Glutamatergic neuron (in vitro differentiated cells): ENCODE measurements around the gene NTRK2. TPM values are rescaled to one million over a fixed set of nuclear protein-coding genes. Genes with fewer than 3 reads are reported as not detected.

Experiments used
- DNase-seq: peaks from one replicate; pipeline ENCODE4 v3.0.0; 2022
- H3K27ac Mint-ChIP-seq: one replicate; pipeline ENCODE4 v1.8.0; 2020; ENCODE audit warnings: mild to moderate bottlenecking, mixed read lengths, inconsistent platforms; ENCODE audit not compliant: unreplicated experiment
- H3K27me3 Mint-ChIP-seq: one replicate; pipeline ENCODE4 v1.8.0; 2020; ENCODE audit warnings: mild to moderate bottlenecking, moderate library complexity, mixed read lengths, inconsistent platforms; ENCODE audit not compliant: unreplicated experiment
- H3K36me3 Mint-ChIP-seq: one replicate; pipeline ENCODE4 v1.8.0; 2020; ENCODE audit warnings: mild to moderate bottlenecking, mixed read lengths, inconsistent platforms; ENCODE audit not compliant: unreplicated experiment
- H3K4me1 Mint-ChIP-seq: one replicate; pipeline ENCODE4 v1.8.0; 2020; ENCODE audit warnings: mild to moderate bottlenecking, low read depth, mixed read lengths, inconsistent platforms; ENCODE audit not compliant: unreplicated experiment
- H3K4me3 Mint-ChIP-seq: one replicate; pipeline ENCODE4 v1.8.0; 2020; ENCODE audit warnings: mild to moderate bottlenecking, mixed read lengths, inconsistent platforms; ENCODE audit not compliant: unreplicated experiment
- H3K9me3 Mint-ChIP-seq: one replicate; pipeline ENCODE4 v1.8.0; 2020; ENCODE audit warnings: mild to moderate bottlenecking, moderate library complexity, mixed read lengths, inconsistent platforms; ENCODE audit not compliant: unreplicated experiment
- CTCF ChIP-seq: fragments of 200-600 bp; sonication (generic); IDR thresholded peaks from one replicate; pipeline ENCODE4 v1.5.0; 2021; ENCODE audit not compliant: partially characterized antibody, unreplicated experiment
- total RNA-seq: library from RNA; stranded (reverse); fragmentation: NEBNext Ultra II Directional; extraction: Animal tissue kit (Norgen Biotek cat#: 25700); gene quantifications from one replicate; pipeline ENCODE4 v1.2.1, GENCODE V29; 2021; ENCODE audit not compliant: unreplicated experiment

The NTRK2 gene
- total RNA-seq, 1 donor from 2014 or later, result 2.1 TPM

DNA sequence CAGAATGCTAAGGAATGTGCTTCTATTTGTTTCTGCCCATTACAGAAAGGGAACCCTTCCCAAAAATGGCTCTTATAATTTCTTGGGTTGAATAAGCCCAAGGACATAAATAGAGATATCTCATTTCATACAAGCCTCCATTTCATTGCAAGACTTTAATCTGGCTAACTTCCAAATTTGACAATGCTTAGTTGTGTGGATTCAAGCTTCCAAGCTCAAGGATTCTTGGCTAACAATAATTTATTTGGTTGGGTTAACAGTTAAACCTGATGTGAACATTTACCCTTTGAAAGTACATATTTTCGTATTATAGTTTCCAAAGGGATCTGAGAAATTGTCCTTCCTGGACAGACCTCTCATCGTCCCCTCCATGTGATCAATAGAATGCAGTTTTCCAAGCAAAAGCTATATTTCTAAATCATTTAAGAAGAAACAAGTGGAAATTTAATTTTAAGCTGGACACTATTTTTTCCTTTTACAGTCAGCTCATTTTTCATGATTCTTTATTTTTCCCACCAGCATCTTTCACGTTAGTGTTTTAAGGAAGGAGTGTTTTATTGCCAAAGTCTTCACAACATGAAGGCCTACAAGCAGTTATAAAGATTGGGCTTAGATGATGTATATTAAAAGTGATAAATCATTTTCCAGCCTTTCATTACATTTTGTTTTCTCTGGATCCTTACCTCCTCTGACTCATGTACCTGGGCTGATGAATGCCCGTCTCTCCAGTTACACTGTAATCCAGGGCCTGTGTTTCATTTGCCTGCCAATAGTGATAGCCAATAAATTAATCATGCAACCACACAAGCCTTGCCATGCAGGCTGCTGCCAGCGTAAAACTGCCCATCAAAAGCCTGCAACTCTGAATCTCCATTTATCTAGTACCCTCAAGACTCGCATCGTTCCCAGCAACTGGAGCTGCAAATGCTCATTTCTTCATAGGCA lies 176.7 kb downstream of the NTRK2 start:
- no peak overlapping the region for H3K4me3 Mint-ChIP-seq
- peaks cover 1% of the 10 kb centered on the region for H3K9me3 Mint-ChIP-seq
- no peak for DNase-seq
- no peaks in the 10 kb centered on the region for H3K36me3 Mint-ChIP-seq
- TF ChIP-seq CTCF, result no peak
- H3K4me1 Mint-ChIP-seq, result peaks cover 8% of the 10 kb centered on the region
- no peaks in the 10 kb centered on the region for H3K27me3 Mint-ChIP-seq
- H3K27ac Mint-ChIP-seq, result no peak overlapping the region

DNA sequence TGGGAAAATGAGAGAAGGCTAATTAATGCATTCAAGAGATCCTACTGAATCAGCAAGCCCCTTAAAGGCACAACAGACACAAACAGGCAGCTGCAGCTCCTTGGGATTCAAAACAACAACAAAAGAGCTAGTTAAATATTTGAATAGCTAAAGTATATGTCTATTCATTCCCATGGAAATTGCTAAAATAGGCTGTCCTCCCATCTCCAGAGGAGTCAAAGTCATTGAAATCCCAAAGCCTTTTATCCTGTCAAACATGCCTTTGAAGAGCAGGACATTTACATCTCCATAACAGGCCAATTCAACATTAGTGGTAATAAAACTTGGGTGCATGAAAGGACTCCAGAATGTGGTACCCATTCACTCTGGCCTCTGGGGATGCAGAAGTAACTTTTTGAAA lies 177.4 kb downstream of the NTRK2 start:
- no peak overlapping the region for H3K4me3 Mint-ChIP-seq

GRCh38 chr9:84849049-84849448 lies 179.5 kb downstream of the NTRK2 start:
- no peak for DNase-seq
- Mint-ChIP-seq H3K9me3 (no peaks in the 10 kb centered on the region), H3K4me3 (no peak overlapping the region), H3K4me1 (peaks cover 7% of the 10 kb centered on the region), H3K27me3 (peaks cover 3% of the 10 kb centered on the region), H3K27ac (no peak overlapping the region), H3K36me3 (no peaks in the 10 kb centered on the region)
- TF ChIP-seq CTCF, result no peak

More for the DNA sequence above, 177.4 kb downstream of the NTRK2 start:
- Mint-ChIP-seq H3K36me3 (no peaks in the 10 kb centered on the region), H3K27ac (no peak overlapping the region), H3K4me1 (peaks cover 6% of the 10 kb centered on the region), H3K9me3 (peaks cover 1% of the 10 kb centered on the region), H3K27me3 (no peaks in the 10 kb centered on the region)
- no peak for DNase-seq
- no peak for TF ChIP-seq CTCF

DNA sequence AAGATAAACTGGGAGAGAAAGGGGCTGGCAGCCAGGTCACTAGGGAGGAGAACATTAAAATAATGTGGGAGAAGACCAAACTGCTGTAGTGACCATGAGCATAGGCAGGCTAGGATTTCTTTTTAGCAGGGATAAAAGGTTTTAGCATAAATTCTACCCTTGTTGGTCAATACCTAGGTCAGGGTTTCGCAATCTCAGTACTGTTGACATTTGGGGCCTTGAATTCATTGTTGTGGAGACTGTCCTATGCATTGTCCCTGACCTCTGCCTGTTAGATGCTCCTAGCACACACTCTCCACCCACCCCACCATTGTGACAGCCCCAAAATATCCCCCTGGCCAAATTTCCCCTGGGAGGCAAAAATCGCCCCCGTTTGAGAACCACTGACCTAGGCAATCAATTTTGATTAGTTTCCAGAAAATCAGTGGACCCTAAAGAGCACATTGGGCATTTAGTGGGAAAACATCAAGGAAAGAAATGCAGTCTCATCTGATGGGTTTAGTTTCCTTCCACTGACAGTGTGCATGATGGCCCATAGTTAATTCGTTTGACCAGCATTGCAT lies 181.4 kb downstream of the NTRK2 start:
- peaks cover 3% of the 10 kb centered on the region for H3K27me3 Mint-ChIP-seq
- no peak overlapping the region for H3K27ac Mint-ChIP-seq
- no peak overlapping the region for H3K4me3 Mint-ChIP-seq

More for the DNA sequence above, 181.4 kb downstream of the NTRK2 start:
- H3K9me3 Mint-ChIP-seq, result peaks cover 1% of the 10 kb centered on the region
- peaks cover 7% of the 10 kb centered on the region for H3K4me1 Mint-ChIP-seq
- DNase-seq, result no peak
- H3K36me3 Mint-ChIP-seq, result no peaks in the 10 kb centered on the region
- TF ChIP-seq CTCF, result no peak
